MCF 10A (cell line): ENCODE data around the gene POU6F1. TPM values are rescaled to one million over a fixed set of nuclear protein-coding genes. Genes with fewer than 3 reads are reported as not detected.

Experiments used
- Bru-seq: library from RNA; stranded (reverse); fragments of 400-500 nt; gene quantifications from one replicate; lab custom pipeline; 2021; lab: Mats Ljungman, UMichigan
- BruChase-seq, 2 experiments: library from RNA; stranded (reverse); fragments of 400-500 nt; gene quantifications; one replicate each; lab custom pipeline; 2021; lab: Mats Ljungman, UMichigan
- BruUV-seq: library from RNA; stranded (reverse); fragments of 400-500 nt; replicated peaks from 2 replicates; lab custom pipeline; 2021; lab: Mats Ljungman, UMichigan
- CTCF ChIA-PET: fragments of 300-600 bp; sonication (Branson Sonifier 250); formaldehyde crosslinking; extraction: SDS; loops from one replicate; lab custom pipeline; 2021; ENCODE audit warnings: antibody characterized with exemption, inconsistent platforms; lab: Yijun Ruan, JAX
- POLR2A ChIA-PET: fragments of 300-600, 350-650 bp; sonication (Branson Sonifier 250); formaldehyde crosslinking; extraction: SDS; loops from one replicate; lab custom pipeline; 2020; ENCODE audit warnings: antibody characterized with exemption, inconsistent platforms; lab: Yijun Ruan, JAX
- DNase-seq: peaks from one replicate; pipeline ENCODE4 v3.0.0-alpha.2; 2018; ENCODE audit not compliant: unreplicated experiment
- H3K27ac Mint-ChIP-seq: one replicate; pipeline ENCODE4 v1.8.0; 2022; ENCODE audit warnings: mild to moderate bottlenecking, low read depth, mixed read lengths; ENCODE audit not compliant: unreplicated experiment
- H3K27me3 Mint-ChIP-seq: one replicate; pipeline ENCODE4 v1.8.0; 2022; ENCODE audit warnings: mixed read lengths; ENCODE audit not compliant: insufficient read depth, unreplicated experiment
- H3K36me3 Mint-ChIP-seq: one replicate; pipeline ENCODE4 v1.8.0; 2022; ENCODE audit warnings: mild to moderate bottlenecking, moderate library complexity, mixed read lengths; ENCODE audit not compliant: insufficient read depth, unreplicated experiment
- H3K4me1 Mint-ChIP-seq: one replicate; pipeline ENCODE4 v1.8.0; 2022; ENCODE audit warnings: mixed read lengths; ENCODE audit not compliant: insufficient read depth, unreplicated experiment
- H3K4me3 Mint-ChIP-seq: one replicate; pipeline ENCODE4 v1.8.0; 2022; ENCODE audit warnings: mild to moderate bottlenecking, moderate library complexity, mixed read lengths; ENCODE audit not compliant: unreplicated experiment
- H3K9me3 Mint-ChIP-seq: one replicate; pipeline ENCODE4 v1.8.0; 2022; ENCODE audit warnings: mixed read lengths; ENCODE audit not compliant: unreplicated experiment
- CTCF ChIP-seq: fragments of 200-600 bp; IDR thresholded peaks from one replicate; pipeline ENCODE4 v1.8.0; 2022; ENCODE audit warnings: antibody characterized with exemption, mild to moderate bottlenecking; ENCODE audit not compliant: unreplicated experiment
- intact Hi-C: fragments of 100-400 bp; cut with micrococcal nuclease; formaldehyde crosslinking; loops from 2 replicates; pipeline ENCODE4 v1.14.1; 2022
- long read RNA-seq: library from polyadenylated mRNA; stranded (forward); transcript quantifications from one replicate; pipeline ENCODE4 v2.0.0, GENCODE V29; 2022
- total RNA-seq: library from RNA; stranded (reverse); gene quantifications from 2 replicates; pipeline ENCODE4 v1.2.3, GENCODE V29; 2022

POU6F1 gene
- total RNA-seq (3.0 and 3.8 TPM in 2 replicates), Bru-seq, nascent RNA (percentile 41 among the genes with signal in this experiment), BruChase-seq, experiment 1, labeled RNA remaining after a 6-hour chase (percentile 52 among the genes with signal in this experiment), BruChase-seq, experiment 2, labeled RNA remaining after a 2-hour chase (percentile 44 among the genes with signal in this experiment)
- long read RNA-seq, partial matches to known transcripts = 2 of 3 reads
- long read RNA-seq, other reads (novel, unspliced or antisense) = 1 of 3 reads

DNA sequence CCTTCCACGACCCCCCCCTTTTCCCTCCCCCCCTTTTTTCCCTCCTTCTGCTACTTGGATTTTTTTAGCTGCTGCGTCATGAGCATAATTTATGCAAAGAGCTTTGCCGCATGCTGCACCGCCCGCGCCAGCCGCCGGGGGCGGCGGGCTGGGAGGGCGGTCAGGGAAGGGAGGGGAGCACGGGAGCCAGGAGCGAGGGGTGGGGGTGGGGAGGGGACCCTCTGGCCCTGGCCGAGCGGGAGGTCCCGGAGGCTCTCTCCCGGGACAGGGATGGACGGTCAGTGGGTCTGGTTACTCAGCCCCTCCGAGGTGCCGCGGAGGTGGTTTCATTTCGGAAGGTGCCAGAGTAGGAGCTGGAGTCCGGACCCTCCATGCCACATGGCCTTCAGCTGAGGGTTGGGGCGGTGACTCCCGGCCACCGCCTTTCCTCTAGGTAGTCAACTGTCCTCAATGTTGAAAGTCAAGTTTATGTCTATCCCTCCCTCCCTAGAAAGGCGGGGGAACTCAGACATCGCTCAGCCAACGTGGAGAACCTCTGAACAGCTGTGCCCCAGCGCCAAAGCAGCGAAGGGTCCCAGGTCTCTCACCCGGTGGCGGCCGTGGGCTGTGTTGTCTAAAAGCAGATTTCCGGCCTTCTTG, at the start of gene POU6F1:
POU6F1 (minus strand) TSS at position 95 of the 639 bp plus-strand sequence. CDS start 11,226 bp downstream, outside the sequence.
- Mint-ChIP-seq H3K4me3 (peak within 1 kb of the TSS; percentile 74), H3K27me3 (no peaks in the 10 kb centered on the region), H3K4me1 (peaks cover 6% of the 10 kb centered on the region), H3K27ac (peak within 1 kb of the TSS; percentile 85), H3K36me3 (no peaks in the 10 kb centered on the region), H3K9me3 (no peaks in the 10 kb centered on the region)
- DNase-seq = peak; percentile 72
- ChIA-PET POLR2A (interaction anchor here (0.6 to 3.3 kb wide), 19 partner anchors 11 to 1130 kb away, joined by 3 to 38 read pairs (median 4); partner anchors contain the start of genes CSRNP2 and DAZAP2), CTCF (interaction anchor here (0.6 to 1.6 kb wide), 4 partner anchors 9 to 632 kb away, joined by 3 to 7 read pairs (median 4); no protein-coding TSS in a partner anchor)
- TF ChIP-seq CTCF = peak; percentile 65
- intact Hi-C loops = loop anchor here (2.0 to 5.0 kb wide), 2 partner anchors 45 to 171 kb away; partner anchors contain the start of genes LETMD1 and TFCP2
- BruUV-seq = TSS peak; percentile 61

DNA sequence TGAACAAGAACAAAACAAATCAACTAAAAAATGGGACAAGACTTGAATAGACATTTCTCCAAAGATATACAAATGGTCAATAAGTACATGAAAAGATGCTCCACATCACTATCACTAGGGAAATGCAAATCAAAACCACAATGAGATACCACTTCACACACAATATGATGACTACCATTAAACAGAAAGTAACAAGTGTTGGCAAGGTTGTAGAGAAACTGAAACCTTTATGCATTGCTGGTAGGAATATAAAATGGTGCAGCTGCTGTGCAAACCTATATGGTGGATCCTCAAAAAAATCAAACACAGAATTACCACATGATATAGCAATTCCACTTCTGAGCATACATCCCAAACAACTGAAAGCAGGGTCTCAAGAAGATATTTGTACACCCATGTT, 47.2 kb upstream of the POU6F1 start:
- ChIA-PET POLR2A (no interaction called here), CTCF (interaction anchor here (4.1 kb wide), 1 partner anchor 76 kb away, joined by 23 read pairs; no protein-coding TSS in a partner anchor)
- Mint-ChIP-seq H3K27me3 (no peaks in the 10 kb centered on the region), H3K36me3 (no peaks in the 10 kb centered on the region), H3K9me3 (no peaks in the 10 kb centered on the region), H3K4me1 (peaks cover 9% of the 10 kb centered on the region), H3K4me3 (no peak overlapping the region), H3K27ac (no peak overlapping the region)
- no peak for DNase-seq
- no peak for TF ChIP-seq CTCF
- BruUV-seq = no TSS peak
- intact Hi-C loops = loop anchor here (10.0 kb wide), 1 partner anchor 220 kb away; the partner anchor contains the start of gene LETMD1

DNA sequence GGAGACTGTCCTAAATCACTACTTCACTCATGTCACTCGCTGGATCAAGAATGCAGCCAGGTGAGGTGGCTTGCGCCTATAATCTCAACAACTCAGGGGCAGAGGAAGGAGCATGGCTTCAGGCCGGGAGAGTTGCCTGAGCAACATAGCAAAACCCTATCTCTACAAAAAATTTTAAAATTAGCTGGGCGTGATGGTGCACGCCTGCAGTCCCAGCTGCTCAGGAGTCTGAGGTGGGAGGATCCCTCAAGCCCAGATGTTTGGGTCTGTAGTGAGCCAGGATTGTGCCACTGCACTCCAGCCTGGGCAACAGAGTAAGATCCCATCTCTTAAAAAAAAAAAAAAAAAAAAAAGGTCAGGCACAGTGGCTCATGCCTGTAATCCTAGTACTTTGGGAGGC, 46.4 kb upstream of the POU6F1 start:
- no peak for DNase-seq
- peaks cover 9% of the 10 kb centered on the region for H3K4me1 Mint-ChIP-seq
- no peak overlapping the region for H3K27ac Mint-ChIP-seq
- no TSS peak for BruUV-seq
- intact Hi-C loops = loop anchor here (10.0 kb wide), 1 partner anchor 219 kb away; the partner anchor contains the start of gene LETMD1
- ChIA-PET POLR2A (interaction anchor here (0.6 kb wide), 1 partner anchor 794 kb away, joined by 3 read pairs; no protein-coding TSS in a partner anchor), CTCF (interaction anchor here (0.6 to 4.1 kb wide), 2 partner anchors 77 to 137 kb away, joined by 7 to 23 read pairs; no protein-coding TSS in a partner anchor)
- no peaks in the 10 kb centered on the region for H3K36me3 Mint-ChIP-seq
- no peaks in the 10 kb centered on the region for H3K27me3 Mint-ChIP-seq
- no peaks in the 10 kb centered on the region for H3K9me3 Mint-ChIP-seq
- no peak overlapping the region for H3K4me3 Mint-ChIP-seq
- no peak for TF ChIP-seq CTCF

DNA sequence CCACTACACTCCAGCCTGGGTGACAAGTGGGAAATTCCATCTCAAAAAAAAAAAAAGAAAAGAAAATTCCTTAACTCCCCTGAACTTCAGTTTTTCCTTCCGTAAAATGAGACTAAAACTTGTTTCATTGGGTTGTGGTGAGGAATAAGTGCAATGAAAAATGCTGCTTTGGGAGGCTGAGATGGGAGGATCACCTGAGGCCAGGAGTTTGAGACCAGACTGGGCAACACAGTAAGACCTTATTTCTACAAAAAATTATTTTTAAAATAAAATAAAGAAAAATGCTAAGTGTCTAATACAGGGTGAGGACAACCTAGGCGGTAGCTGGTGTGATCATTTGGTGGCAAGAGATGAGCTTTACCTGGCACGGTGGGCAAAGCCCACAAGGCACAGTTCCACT, 45.5 kb upstream of the POU6F1 start:
- BruUV-seq = no TSS peak
- H3K9me3 Mint-ChIP-seq = no peaks in the 10 kb centered on the region
- no peak overlapping the region for H3K4me3 Mint-ChIP-seq
- H3K4me1 Mint-ChIP-seq = peaks cover 9% of the 10 kb centered on the region
- no peak overlapping the region for H3K27ac Mint-ChIP-seq
- intact Hi-C loops = loop anchor here (10.0 kb wide), 1 partner anchor 219 kb away; the partner anchor contains the start of gene LETMD1
- H3K36me3 Mint-ChIP-seq = no peaks in the 10 kb centered on the region
- DNase-seq = no peak
- ChIA-PET CTCF (interaction anchor here (0.6 to 4.1 kb wide), 4 partner anchors 10 to 1269 kb away, joined by 3 to 23 read pairs (median 4); no protein-coding TSS in a partner anchor), POLR2A (no interaction called here)
- no peak for TF ChIP-seq CTCF
- H3K27me3 Mint-ChIP-seq = no peaks in the 10 kb centered on the region
